ENCODE results near the gene AZI2. TPM values are rescaled to one million over a fixed set of nuclear protein-coding genes. Genes with fewer than 3 reads are reported as not detected.

Gene AZI2
- polyA plus RNA-seq, 1 donor (not counting 4 experiments of a cell fraction or from before 2014, with no cell fraction given) = 81.8 TPM

GRCh38 chr3:28299705-28300104, 48.9 kb downstream of the AZI2 start:
- Histone ChIP-seq H4K20me1 (ENCODE audit: control insufficient read depth, extremely low read depth, insufficient read depth, low read length) (no peaks in the 10 kb centered on the region), H3K27me3 (ENCODE audit: control insufficient read depth, extremely low read depth, insufficient read depth, low read length) (no peaks in the 10 kb centered on the region), H3K4me3 (ENCODE audit: control insufficient read depth in 2 of 3, extremely low read depth in 1 of 3, insufficient read depth in 2 of 3, low read depth in 1 of 3, low read length in 3 of 3) (no peak overlapping the region), H3K9ac (ENCODE audit: control insufficient read depth, extremely low read depth, insufficient read depth, low read length) (no peak overlapping the region), H2AFZ (ENCODE audit: control insufficient read depth, low read length) (no peak overlapping the region), H3K4me1 (ENCODE audit: control insufficient read depth, extremely low read depth, insufficient read depth, low read length) (no peaks in the 10 kb centered on the region), H3K79me2 (ENCODE audit: control insufficient read depth, insufficient read depth, low read length) (no peaks in the 10 kb centered on the region), H3K36me3 (ENCODE audit: control insufficient read depth in 2 of 2, extremely low read depth in 1 of 2, insufficient read depth in 2 of 2, low read length in 2 of 2) (no peaks in the 10 kb centered on the region), H3K27ac (ENCODE audit: control insufficient read depth, insufficient read depth, low read length) (no peak overlapping the region), H3K4me2 (ENCODE audit: control insufficient read depth, extremely low read depth, insufficient read depth, low read depth, low read length) (no peak overlapping the region), H3K9me1 (ENCODE audit: control insufficient read depth, extremely low read depth, insufficient read depth, low read length) (no peaks in the 10 kb centered on the region), H3K9me3 (ENCODE audit: control insufficient read depth, low read depth, low read length) (no peaks in the 10 kb centered on the region)
- FAIRE-seq (no peak), DNase-seq (ENCODE audit: low read depth, low spot score) (no peak)
- dilution Hi-C loops (cut with MboI; ENCODE audit: extremely low pct_ligation_motif_present, low sequenced_read_pairs) = no loop called here
- TF ChIP-seq EZH2 (IDR thresholded peaks at IDR 0.05; ENCODE audit: low read length) (no peak), CTCF (optimal IDR thresholded peaks at IDR 0.05 in 1 of 3, IDR thresholded peaks at IDR 0.05 in 1 of 3, conservative IDR thresholded peaks at IDR 0.05 in 1 of 3; ENCODE audit: extremely low read depth in 1 of 3, insufficient read depth in 2 of 3, low read length in 3 of 3) (no peak)

GRCh38 chr3:28295898-28296490, 52.6 kb downstream of the AZI2 start:
- dilution Hi-C loops (cut with MboI; ENCODE audit: extremely low pct_ligation_motif_present, low sequenced_read_pairs) = no loop called here

More at GRCh38 chr3:28295898-28296490, 52.6 kb downstream of the AZI2 start:
- Histone ChIP-seq H3K4me1 (ENCODE audit: control insufficient read depth, extremely low read depth, insufficient read depth, low read length) (no peaks in the 10 kb centered on the region), H4K20me1 (ENCODE audit: control insufficient read depth, extremely low read depth, insufficient read depth, low read length) (no peaks in the 10 kb centered on the region), H3K36me3 (ENCODE audit: control insufficient read depth in 2 of 2, extremely low read depth in 1 of 2, insufficient read depth in 2 of 2, low read length in 2 of 2) (no peaks in the 10 kb centered on the region), H3K27ac (ENCODE audit: control insufficient read depth, insufficient read depth, low read length) (no peak overlapping the region), H3K27me3 (ENCODE audit: control insufficient read depth, extremely low read depth, insufficient read depth, low read length) (no peaks in the 10 kb centered on the region), H3K9me3 (ENCODE audit: control insufficient read depth, low read depth, low read length) (no peaks in the 10 kb centered on the region), H3K4me3 (ENCODE audit: control insufficient read depth in 2 of 3, extremely low read depth in 1 of 3, insufficient read depth in 2 of 3, low read depth in 1 of 3, low read length in 3 of 3) (no peak overlapping the region), H3K9ac (ENCODE audit: control insufficient read depth, extremely low read depth, insufficient read depth, low read length) (no peak overlapping the region), H3K4me2 (ENCODE audit: control insufficient read depth, extremely low read depth, insufficient read depth, low read depth, low read length) (no peak overlapping the region), H3K79me2 (ENCODE audit: control insufficient read depth, insufficient read depth, low read length) (no peaks in the 10 kb centered on the region), H2AFZ (ENCODE audit: control insufficient read depth, low read length) (no peak overlapping the region), H3K9me1 (ENCODE audit: control insufficient read depth, extremely low read depth, insufficient read depth, low read length) (no peaks in the 10 kb centered on the region)
- no peak for FAIRE-seq
- DNase-seq (ENCODE audit: low read depth, low spot score) = no peak
- no peak for TF ChIP-seq EZH2 (IDR thresholded peaks at IDR 0.05; ENCODE audit: low read length)

All from keratinocyte (primary cell).